Kidney glomerular epithelial cell (primary cell): ENCODE data around the gene SND1.

ENCODE experiments used
- DNase-seq: peaks from one replicate; lab custom pipeline; 2025; lab: John Stamatoyannopoulos, UW

SND1 gene

DNA sequence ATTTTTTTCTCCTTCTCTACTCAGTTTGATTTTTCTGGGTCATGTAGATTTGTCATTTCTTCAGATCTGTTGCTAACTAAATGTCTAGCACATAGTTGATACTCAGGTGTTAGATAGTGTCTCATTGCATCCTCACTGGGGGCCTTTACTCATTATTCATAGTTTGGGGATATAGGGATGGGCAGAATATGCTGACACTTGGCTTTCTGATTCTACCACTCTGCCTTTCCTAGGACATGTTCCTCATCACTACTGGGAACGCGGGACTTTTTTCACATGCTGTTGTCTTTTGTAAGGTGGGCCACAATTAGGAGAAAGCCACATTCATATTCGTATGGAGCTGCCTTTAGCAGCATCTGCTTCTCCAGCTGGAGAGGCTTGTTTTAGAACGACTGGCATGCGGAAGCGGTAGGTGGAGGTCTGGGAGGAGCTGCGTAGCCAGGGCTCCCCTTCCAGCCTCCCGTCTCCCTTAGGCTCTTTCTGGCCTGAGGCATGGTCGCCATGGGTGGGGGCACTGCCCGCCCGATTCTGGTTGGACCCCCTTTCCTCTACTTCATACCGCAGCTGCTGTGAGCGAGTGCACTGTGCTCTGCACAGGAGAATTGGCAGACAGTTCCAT lies 78.8 kb downstream of the SND1 start:
- no peak for DNase-seq

- DNase-seq = no peak
Observed at GRCh38 chr7:127731431-127732080, 79.6 kb downstream of the SND1 start.

DNA sequence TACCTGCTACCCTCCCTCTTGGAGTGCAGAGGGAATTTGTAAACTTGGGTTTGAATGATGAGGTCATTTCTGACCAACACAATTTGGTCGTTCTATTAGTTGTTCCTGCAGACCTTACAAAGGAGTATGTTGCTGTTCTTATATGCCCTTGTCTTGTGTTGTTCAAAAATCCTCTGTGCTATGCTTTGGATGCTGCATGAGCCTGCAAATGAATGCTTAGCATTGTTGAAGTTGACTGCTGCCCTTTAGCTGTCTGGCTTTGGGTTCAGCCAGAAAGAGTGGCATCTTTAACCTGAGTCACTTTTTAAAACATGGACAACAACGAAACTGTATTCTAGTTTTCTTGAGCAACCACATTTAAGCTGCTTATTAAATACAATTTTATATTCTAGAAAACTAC lies 80.3 kb downstream of the SND1 start:
- DNase-seq = no peak

DNA sequence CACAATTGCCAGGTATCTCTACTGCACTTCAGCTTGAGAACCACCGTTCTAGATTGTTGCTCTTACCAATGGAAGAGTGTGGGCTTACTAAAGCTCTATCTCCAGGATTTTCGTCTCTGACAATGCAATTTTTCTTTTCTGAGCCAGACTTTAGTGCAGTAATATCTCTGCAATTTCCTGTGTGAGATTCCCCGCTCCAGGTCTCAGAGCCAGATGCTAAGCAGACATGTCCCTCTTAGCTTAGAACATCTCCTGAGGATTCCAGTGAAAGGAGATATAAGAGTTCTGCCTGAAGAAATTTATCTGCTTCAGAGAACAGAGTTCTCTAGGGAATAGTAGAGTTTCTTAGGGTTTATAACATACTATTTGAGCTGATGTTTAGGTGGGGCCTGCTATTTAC lies 82.0 kb downstream of the SND1 start:
- no peak for DNase-seq

DNA sequence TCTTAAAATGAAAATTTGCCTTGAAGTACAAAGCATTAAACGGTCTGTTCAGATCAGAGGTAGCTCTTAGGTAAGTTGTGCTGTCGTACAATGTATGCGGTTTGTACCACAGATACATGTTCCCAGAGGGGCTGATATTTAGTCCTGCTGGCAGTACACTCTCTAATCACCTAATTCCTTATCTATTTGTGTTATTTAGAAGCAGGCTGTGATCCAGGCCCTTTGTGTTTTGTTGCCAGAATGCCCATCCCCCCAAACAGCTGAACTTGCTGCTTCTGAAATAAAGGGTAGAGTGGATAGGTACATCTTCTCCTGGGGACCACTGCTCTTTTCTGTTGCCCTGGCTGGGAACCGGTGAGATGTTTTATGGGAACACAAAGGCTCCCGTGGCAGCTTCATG lies 84.5 kb downstream of the SND1 start:
- no peak for DNase-seq

DNA sequence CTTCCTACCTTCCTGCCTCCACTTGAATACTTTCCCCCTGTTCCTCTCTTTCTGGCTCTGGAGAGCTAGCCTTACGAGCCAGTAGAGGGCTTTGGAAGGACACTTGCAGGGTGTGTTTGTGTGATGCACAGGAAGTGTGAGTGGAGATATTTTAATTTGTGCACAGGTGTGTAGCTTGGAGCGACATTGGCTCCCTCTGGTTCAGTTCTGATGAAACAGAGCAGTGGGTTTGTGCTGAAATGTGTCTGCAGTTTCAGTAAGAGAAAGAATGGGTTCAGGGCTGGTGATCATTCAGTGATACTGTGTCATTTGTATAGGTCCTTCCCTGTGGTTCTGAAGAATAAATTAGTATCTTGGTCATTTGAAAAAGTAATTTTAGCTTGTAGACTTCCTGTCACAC lies 86.9 kb downstream of the SND1 start:
- DNase-seq = no peak

- DNase-seq = no peak
Observed at GRCh38 chr7:127741764-127742375, 89.9 kb downstream of the SND1 start.

- no peak for DNase-seq
Observed at GRCh38 chr7:127745445-127745844, 93.5 kb downstream of the SND1 start.

- peak; percentile 24 for DNase-seq
Observed at GRCh38 chr7:127751062-127751461, 99.1 kb downstream of the SND1 start.

DNA sequence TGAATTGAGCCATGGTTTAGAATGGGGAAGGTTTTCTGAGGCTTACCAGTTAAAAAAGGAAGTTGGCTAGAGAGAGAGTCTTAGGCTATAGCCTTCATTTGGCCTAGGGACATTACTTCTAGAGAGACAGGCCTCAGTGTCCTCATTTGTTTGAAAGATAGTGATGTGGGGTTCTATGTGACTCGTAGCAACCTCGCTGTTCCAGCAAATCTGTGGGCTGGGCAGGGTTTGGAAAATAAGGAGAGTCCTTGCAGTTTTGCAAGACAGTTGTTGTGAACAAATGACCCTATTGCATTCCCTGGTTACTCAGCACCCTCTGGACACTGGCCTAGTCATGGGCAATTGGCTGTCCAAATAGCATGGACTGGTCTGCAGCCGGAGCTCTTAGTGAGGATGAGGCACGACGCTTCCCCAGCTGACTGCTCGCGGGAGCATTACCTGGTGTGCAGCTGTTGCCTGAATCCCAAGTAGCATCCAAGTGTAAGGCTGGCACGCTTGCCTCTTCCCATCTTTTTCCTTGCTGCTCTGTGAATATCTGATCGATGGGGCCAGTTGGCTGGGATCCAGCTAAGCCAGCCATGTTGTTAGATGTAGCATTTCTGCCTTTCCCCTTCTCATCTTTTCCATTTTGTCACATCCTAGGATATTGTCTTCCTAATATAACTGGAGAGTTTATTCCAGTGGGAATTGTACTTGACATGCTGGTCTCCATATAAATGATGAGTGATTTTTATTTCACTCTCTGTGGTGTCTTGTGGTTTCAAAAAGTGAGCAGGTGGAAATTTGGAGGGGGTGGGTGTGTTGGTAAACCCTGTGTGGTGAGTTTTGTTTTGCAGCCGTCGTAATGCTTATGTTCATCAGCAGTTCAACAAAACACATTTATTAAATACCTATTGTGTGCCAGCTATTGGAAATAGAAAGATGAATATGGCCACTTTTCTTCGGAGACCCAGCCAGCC lies 99.8 kb downstream of the SND1 start:
- no peak for DNase-seq

- DNase-seq = no peak
Observed at GRCh38 chr7:127752829-127753228, 100.8 kb downstream of the SND1 start.

DNA sequence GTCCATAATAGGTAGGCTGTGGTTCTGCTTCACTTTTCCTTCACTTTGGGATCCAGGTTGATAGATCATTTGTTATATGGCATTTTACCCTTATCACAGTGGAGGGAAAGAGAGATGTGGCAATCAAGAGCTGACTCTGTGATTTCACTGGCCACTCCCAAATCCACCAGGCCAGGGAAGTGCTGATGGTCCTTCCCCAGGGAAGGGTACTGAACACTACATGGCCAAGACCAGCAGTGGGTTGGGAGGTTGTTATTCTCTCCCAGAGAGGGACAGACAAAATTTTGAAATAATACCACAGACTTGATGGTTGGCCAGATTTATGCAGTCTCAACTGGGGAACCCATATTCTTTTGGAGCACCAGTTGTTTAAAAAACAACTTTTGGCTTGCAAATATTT lies 102.5 kb downstream of the SND1 start:
- DNase-seq = no peak

DNA sequence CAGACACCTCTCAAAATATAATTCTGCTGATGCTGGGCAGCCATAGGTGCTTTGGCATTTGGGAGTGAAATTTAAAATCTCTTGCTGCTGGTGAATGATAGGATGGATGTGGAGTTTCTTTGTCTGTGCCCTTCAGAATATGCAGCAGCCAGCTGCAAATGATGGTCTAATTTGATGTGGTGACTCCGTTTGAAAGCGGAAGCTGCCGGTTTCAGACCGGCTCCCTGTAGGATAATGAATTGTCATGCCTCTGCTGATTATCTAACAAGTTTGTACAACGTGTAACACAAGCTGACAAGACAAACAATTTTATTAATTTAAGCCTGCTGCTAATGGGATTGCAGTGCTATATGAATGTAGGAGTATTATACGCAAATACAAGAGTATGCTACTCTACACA lies 103.5 kb downstream of the SND1 start:
- no peak for DNase-seq

DNA sequence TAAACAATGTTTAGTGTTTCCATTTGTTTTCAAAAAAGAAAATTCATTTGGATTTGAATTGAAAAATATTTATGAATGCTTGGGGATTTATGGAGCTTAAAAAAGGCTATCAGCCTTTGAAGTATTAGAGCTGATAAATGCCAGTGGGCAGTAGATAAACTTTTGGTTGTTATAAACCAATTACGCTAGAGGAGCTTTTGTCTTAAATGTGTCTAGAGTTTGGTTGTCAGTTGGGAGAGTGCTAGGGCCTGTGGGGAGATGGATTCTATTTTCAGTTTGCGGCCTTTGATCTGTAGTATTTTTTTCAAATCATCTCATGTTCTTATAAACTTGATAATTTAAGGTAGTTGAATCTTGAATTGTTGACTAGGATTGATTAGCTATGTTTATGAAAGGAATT lies 104.0 kb downstream of the SND1 start:
- no peak for DNase-seq

GRCh38 chr7:127758105-127758504 lies 106.1 kb downstream of the SND1 start:
- no peak for DNase-seq

- DNase-seq = no peak
Observed at GRCh38 chr7:127758845-127759244, 106.9 kb downstream of the SND1 start.

- peak; percentile 35 for DNase-seq
Observed at GRCh38 chr7:127759945-127760421, 108.0 kb downstream of the SND1 start.

DNA sequence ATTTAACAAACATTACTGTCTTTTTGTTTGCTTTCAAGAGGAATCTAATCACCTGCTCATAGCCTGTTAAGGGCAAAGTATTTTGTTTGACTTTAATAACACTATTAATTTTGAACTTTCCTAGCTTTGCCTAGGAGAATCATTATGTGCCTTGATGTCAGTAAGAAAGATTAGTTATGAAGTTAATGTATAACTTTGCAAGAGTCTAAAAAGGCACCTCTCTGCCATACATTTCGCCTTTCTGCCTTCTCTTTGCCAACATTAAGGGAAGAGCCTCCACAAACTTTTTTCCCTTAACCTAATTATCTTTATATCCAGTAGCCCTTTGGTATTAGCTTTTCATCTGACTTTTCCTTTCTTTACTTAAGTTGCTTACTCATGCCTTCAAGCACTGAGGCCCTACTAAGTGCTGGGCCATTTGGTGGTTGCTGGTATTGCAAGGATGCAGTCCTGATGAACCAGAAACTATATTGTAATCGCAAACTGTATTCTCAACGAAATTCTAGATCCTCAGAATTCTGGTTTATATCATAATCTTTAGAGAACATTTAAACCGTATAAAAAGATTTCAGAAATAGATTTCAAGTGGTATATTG lies 108.5 kb downstream of the SND1 start:
- DNase-seq = no peak

DNA sequence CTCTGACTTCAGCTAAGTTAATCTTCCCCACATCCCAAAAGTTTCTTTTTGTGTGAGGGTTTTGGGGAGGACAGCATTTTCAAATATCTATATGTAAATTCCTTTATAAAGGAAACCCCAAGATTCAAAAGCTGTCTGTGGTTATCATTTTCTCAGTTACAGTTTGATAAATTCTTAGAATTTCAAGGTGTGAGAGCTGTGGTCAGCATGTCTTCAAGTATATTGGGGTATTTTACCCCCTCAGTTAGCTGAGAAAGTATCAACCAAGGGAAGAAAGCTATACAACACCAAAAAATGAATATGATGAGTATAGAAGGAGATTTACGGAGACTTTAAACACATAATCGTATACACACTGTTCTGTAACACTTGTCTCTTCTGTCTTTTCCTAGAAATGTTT lies 109.2 kb downstream of the SND1 start:
- no peak for DNase-seq

DNA sequence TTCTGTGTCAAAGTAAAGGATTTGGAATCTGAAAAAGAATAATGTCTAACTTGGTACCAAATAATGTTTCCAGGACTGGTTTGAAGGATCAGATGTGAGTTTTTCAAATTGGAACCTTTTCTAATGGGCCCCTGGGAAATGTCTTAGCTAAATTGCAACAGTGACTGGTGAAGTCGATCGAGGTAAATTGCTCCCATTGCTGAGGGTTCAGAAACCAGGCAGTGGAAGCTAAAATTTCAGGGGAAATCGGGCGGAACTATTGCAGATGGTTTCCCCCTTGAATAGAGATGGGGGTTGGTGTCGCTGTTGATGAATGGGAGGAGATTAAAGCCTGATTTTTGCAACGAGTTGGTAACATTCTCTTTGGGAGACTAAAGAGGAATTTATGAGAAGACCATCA lies 112.7 kb downstream of the SND1 start:
- no peak for DNase-seq

DNA sequence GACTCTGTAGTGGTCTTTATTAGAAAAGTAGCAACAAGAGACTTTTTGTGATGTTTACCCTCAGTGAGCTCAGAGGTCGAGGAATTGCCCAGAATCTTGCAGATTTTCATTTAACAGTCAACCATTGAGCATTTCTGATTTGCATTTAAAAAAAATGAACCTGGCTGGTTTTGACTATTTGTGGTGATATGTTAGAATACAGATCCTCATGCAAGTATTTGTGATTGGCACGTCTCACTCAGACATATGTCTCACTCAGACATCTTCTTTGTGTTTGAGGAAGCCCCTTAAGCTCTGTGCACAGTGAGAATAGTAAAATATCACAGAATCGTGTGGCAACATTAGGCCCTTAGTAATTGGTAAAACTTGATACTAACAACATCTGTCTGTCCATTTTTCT lies 113.2 kb downstream of the SND1 start:
- no peak for DNase-seq

DNA sequence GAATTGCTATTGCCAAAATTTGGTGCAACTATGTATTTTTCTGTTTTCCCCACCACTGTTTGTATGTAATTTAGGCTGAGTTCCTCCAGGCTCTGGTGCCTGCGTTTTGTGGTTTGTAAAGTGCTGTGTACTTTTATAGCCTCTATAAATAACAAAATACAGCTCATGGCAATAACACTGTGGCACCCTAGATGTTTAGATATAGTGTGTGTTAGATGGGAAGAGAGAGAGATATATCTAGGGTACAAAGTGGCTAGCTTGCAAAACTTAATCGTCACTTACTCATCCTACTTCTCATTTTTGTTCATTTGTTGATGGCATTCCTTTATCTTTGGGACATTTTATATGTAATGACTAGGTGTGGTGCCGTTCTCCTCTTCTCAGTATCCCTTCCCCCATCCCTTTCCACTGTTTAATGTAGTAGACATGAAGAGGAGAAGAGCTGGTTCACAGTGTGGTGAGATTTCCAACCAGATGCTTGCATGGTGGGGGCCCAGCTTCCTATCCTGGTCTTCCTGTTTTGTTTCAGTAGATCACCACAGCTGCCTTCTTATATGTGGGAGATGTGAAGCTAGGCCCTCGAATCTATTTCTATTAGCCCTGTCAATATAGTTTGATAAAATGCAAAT lies 115.0 kb downstream of the SND1 start:
- DNase-seq = no peak
